Measurements from ENCODE around the gene GLCCI1.

The GLCCI1 gene

DNA sequence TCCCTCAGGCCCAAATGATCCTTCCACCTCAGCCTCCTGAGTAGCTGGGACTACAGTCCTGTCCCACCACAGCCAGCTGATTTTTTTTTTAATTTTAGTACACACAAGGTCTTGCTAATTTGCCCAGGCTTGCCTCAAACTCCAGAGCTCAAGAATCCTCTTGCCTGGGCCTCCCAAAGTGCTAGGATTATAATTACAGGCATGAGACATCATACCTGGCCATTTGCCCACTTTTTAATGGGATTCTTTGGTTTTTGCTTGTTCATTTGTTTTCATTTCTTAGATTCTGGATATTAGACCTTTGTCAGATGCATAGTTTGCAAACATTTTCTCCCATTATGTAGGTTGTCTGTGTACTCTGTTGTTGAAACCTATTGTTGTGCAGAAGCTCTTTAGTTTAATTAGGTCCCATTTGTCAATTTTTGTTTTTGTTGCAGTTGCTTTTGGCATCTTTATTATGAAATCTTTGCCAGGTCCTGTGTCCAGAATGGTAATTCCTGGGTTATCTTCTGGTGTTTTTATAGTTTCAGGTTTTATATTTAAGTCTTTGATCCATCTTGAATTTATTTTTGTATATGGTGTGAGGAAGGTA is 95.2 kb downstream of the GLCCI1 start:
- Histone ChIP-seq H3K27me3 (ENCODE audit: insufficient read depth, poor library complexity, severe bottlenecking) (no peaks in the 10 kb centered on the region), H3K4me3 (replicated peaks; ENCODE audit: insufficient read depth, low read length) (no peak overlapping the region), H3K27ac (replicated peaks) (no peak overlapping the region)
- DNase-seq (ENCODE audit: low read depth in 1 of 2, low spot score in 1 of 2): no peak
- TF ChIP-seq, protein P1, sequence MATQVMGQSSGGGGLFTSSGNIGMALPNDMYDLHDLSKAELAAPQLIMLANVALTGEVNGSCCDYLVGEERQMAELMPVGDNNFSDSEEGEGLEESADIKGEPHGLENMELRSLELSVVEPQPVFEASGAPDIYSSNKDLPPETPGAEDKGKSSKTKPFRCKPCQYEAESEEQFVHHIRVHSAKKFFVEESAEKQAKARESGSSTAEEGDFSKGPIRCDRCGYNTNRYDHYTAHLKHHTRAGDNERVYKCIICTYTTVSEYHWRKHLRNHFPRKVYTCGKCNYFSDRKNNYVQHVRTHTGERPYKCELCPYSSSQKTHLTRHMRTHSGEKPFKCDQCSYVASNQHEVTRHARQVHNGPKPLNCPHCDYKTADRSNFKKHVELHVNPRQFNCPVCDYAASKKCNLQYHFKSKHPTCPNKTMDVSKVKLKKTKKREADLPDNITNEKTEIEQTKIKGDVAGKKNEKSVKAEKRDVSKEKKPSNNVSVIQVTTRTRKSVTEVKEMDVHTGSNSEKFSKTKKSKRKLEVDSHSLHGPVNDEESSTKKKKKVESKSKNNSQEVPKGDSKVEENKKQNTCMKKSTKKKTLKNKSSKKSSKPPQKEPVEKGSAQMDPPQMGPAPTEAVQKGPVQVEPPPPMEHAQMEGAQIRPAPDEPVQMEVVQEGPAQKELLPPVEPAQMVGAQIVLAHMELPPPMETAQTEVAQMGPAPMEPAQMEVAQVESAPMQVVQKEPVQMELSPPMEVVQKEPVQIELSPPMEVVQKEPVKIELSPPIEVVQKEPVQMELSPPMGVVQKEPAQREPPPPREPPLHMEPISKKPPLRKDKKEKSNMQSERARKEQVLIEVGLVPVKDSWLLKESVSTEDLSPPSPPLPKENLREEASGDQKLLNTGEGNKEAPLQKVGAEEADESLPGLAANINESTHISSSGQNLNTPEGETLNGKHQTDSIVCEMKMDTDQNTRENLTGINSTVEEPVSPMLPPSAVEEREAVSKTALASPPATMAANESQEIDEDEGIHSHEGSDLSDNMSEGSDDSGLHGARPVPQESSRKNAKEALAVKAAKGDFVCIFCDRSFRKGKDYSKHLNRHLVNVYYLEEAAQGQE (IDR thresholded peaks at IDR 0.05; ENCODE audit: insufficient replicate concordance, low read depth): no peak
- TF ChIP-seq GABPA (IDR thresholded peaks at IDR 0.05; ENCODE audit: low read depth) (no peak), SPI1 (IDR thresholded peaks at IDR 0.05; ENCODE audit: borderline replicate concordance, low read depth) (no peak), POLR2AphosphoS5 (IDR thresholded peaks at IDR 0.05; ENCODE audit: low read depth) (no peak)
- TF ChIP-seq, protein P2, sequence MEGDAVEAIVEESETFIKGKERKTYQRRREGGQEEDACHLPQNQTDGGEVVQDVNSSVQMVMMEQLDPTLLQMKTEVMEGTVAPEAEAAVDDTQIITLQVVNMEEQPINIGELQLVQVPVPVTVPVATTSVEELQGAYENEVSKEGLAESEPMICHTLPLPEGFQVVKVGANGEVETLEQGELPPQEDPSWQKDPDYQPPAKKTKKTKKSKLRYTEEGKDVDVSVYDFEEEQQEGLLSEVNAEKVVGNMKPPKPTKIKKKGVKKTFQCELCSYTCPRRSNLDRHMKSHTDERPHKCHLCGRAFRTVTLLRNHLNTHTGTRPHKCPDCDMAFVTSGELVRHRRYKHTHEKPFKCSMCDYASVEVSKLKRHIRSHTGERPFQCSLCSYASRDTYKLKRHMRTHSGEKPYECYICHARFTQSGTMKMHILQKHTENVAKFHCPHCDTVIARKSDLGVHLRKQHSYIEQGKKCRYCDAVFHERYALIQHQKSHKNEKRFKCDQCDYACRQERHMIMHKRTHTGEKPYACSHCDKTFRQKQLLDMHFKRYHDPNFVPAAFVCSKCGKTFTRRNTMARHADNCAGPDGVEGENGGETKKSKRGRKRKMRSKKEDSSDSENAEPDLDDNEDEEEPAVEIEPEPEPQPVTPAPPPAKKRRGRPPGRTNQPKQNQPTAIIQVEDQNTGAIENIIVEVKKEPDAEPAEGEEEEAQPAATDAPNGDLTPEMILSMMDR (IDR thresholded peaks at IDR 0.05; ENCODE audit: insufficient read depth, low read length): no peak

DNA sequence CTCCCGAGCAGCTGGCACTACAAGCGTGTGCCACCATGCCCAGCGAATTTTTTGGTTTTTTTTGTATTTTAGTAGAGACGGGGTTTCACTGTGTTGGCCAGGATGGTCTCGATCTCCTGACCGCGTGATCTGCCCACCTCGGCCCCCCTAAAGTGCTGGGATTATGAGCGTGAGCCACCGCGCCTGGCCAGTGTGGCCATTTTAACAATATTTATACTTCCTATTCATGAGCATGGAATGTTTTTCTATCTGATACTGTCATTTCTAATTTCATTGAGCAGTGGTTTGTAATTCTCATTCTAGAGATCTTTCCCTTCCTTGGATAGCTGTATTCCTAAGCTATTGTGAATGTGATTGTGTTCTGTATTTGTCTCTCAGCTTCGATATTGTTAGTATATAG is 96.2 kb downstream of the GLCCI1 start:
- no peaks in the 10 kb centered on the region for H3K27me3 ChIP-seq (ENCODE audit: insufficient read depth, poor library complexity, severe bottlenecking)
- TF ChIP-seq POLR2AphosphoS5 (IDR thresholded peaks at IDR 0.05; ENCODE audit: low read depth): no peak
- TF ChIP-seq, protein P2 (IDR thresholded peaks at IDR 0.05; ENCODE audit: insufficient read depth, low read length): no peak
- TF ChIP-seq SPI1 (IDR thresholded peaks at IDR 0.05; ENCODE audit: borderline replicate concordance, low read depth): no peak
- TF ChIP-seq, protein P1 (IDR thresholded peaks at IDR 0.05; ENCODE audit: insufficient replicate concordance, low read depth): no peak
- no peak for TF ChIP-seq GABPA (IDR thresholded peaks at IDR 0.05; ENCODE audit: low read depth)
- H3K4me3 ChIP-seq (replicated peaks; ENCODE audit: insufficient read depth, low read length): no peak overlapping the region
- no peak for DNase-seq (ENCODE audit: low read depth in 1 of 2, low spot score in 1 of 2)
- H3K27ac ChIP-seq (replicated peaks): no peak overlapping the region

DNA sequence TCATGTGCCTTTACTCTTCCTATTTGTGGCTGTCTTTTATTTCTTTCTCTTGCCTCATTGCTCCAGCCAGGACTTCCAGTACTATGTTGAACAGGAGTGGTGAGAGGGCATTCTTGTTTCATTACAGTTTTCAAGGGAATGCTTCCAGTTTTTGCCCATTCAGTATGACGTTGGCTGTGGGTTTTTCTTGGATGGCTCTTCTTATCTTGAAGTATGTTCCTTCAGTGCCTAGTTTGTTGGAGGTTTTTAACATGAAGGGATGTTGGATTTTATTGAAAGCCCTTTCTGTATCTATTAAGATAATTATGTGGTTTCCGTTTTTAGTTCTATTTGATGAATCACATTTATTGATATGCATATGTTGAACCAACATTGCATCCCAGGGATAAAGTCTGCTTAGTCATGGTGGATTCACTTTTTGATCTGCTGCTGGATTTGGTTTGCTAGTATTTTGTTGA is 96.8 kb downstream of the GLCCI1 start:
- no peak overlapping the region for H3K27ac ChIP-seq (replicated peaks)
- TF ChIP-seq, protein P1 (IDR thresholded peaks at IDR 0.05; ENCODE audit: insufficient replicate concordance, low read depth): no peak
- no peak for TF ChIP-seq SPI1 (IDR thresholded peaks at IDR 0.05; ENCODE audit: borderline replicate concordance, low read depth)
- no peak for TF ChIP-seq POLR2AphosphoS5 (IDR thresholded peaks at IDR 0.05; ENCODE audit: low read depth)
- TF ChIP-seq, protein P2 (IDR thresholded peaks at IDR 0.05; ENCODE audit: insufficient read depth, low read length): no peak
- no peak for TF ChIP-seq GABPA (IDR thresholded peaks at IDR 0.05; ENCODE audit: low read depth)
- no peak for DNase-seq (ENCODE audit: low read depth in 1 of 2, low spot score in 1 of 2)
- H3K27me3 ChIP-seq (ENCODE audit: insufficient read depth, poor library complexity, severe bottlenecking): no peaks in the 10 kb centered on the region
- H3K4me3 ChIP-seq (replicated peaks; ENCODE audit: insufficient read depth, low read length): no peak overlapping the region
